Smooth muscle cell (in vitro differentiated cells): ENCODE data around the gene RPN2. TPM values are rescaled to one million over a fixed set of nuclear protein-coding genes. Genes with fewer than 3 reads are reported as not detected.
A peak's percentile ranks its signal among the peaks of the same experiment; 100 is the strongest.

Experiments used
- DNase-seq: peaks from one replicate; lab custom pipeline; 2025; ENCODE audit not compliant: unreplicated experiment; lab: John Stamatoyannopoulos, UW
- H2AFZ ChIP-seq: fragments of 200-600 bp; sonication (generic); 2 replicates; pipeline ENCODE4 v1.6.0; 2016; ENCODE audit warnings: antibody characterized with exemption, low read depth, mild to moderate bottlenecking
- H3F3A ChIP-seq: fragments of 200-600 bp; sonication (generic); 2 replicates; pipeline ENCODE4 v1.6.0; 2017; ENCODE audit warnings: antibody characterized with exemption, low read depth
- H3K27ac ChIP-seq: fragments of 200-600 bp; sonication (generic); 2 replicates; pipeline ENCODE4 v1.5.1; 2016; ENCODE audit warnings: low read depth, mild to moderate bottlenecking
- H3K27me3 ChIP-seq: fragments of 200-600 bp; sonication (generic); 2 replicates; pipeline ENCODE4 v1.6.1; 2016; ENCODE audit warnings: low read depth, mild to moderate bottlenecking
- H3K36me3 ChIP-seq: fragments of 200-600 bp; sonication (generic); 2 replicates; pipeline ENCODE4 v1.5.1; 2016; ENCODE audit warnings: low read depth
- H3K4me1 ChIP-seq: fragments of 200-600 bp; sonication (generic); 2 replicates; pipeline ENCODE4 v1.5.1; 2016; ENCODE audit warnings: low read depth
- H3K4me2 ChIP-seq: fragments of 200-600 bp; sonication (generic); 2 replicates; pipeline ENCODE4 v1.6.0; 2016; ENCODE audit warnings: mild to moderate bottlenecking
- H3K4me3 ChIP-seq: fragments of 200-600 bp; sonication (generic); 2 replicates; pipeline ENCODE4 v1.5.1; 2016; ENCODE audit warnings: mild to moderate bottlenecking
- H3K79me2 ChIP-seq: fragments of 200-600 bp; sonication (generic); 2 replicates; pipeline ENCODE4 v1.6.0; 2016; ENCODE audit warnings: low read depth, mild to moderate bottlenecking
- H3K9ac ChIP-seq: fragments of 200-600 bp; sonication (generic); 2 replicates; pipeline ENCODE4 v1.6.0; 2016; ENCODE audit warnings: low read depth
- H3K9me3 ChIP-seq: fragments of 200-600 bp; sonication (generic); replicated peaks from 2 replicates; pipeline ENCODE4 v1.5.1; 2016; ENCODE audit warnings: low read depth
- H4K20me1 ChIP-seq: fragments of 200-600 bp; sonication (generic); 2 replicates; pipeline ENCODE4 v1.6.0; 2016; ENCODE audit warnings: low read depth
- WGBS: methylation state at CpG from one replicate; pipeline ENCODE4 v1.1.7; 2016; ENCODE audit warnings: low lambda C conversion rate; 5-methylcytosine and 5-hydroxymethylcytosine counted together
- polyA plus RNA-seq: library from polyadenylated mRNA; unstranded; fragments of >200 nt; fragmentation: Nextera tagmentation; extraction: Ambion mirVana; gene quantifications from 2 replicates; pipeline ENCODE4 v1.2.1, GENCODE V29; 2016
- total RNA-seq: library from RNA; depleted of rRNA; stranded (reverse); fragments of >200 nt; gene quantifications from 2 replicates; pipeline ENCODE4 v1.2.3, GENCODE V29; 2014
- TF ChIP-seq, protein P1 (sequence below): fragments of 200-600 bp; sonication (generic); IDR thresholded peaks from 2 replicates; pipeline ENCODE4 v1.5.1; 2017; ENCODE audit warnings: borderline replicate concordance, mild to moderate bottlenecking, antibody characterized with exemption; ENCODE audit not compliant: insufficient read depth, poor library complexity, severe bottlenecking

RPN2 gene
- total and polyA plus RNA-seq, 2 experiments from 2014 or later: 325 to 372 TPM

DNA sequence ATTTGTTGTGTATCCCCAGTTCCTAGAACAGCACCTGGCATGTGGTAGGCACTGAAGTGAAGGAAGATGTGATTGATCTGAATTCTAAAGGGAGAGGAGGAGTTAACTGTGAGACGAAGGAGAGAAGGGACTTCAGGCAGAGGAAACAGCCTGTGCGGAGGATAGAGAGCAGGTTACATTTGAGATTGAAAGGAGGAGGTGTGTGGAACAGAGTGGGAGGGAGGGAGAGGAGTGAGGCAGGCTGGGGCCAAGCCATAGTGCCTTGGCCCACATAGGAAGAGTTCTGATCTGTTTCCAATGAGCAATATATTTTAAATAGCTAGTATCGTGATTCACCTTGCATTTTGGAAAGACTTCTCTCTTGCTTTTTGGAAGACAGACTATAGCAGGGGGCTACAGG is 14.1 kb downstream of the RPN2 start:
- Histone ChIP-seq H3K36me3 (no peaks in the 10 kb centered on the region), H3K27me3 (no peaks in the 10 kb centered on the region), H3K79me2 (peaks cover 80% of the 10 kb centered on the region), H4K20me1 (peaks cover 99% of the 10 kb centered on the region), H3K9ac (no peak overlapping the region), H3K4me3 (no peak overlapping the region), H3F3A (peaks cover 10% of the 10 kb centered on the region), H3K4me2 (no peak overlapping the region), H3K27ac (no peak overlapping the region), H3K4me1 (peaks cover 13% of the 10 kb centered on the region), H3K9me3 (no peaks in the 10 kb centered on the region), H2AFZ (no peak overlapping the region)
- DNase-seq: no peak
- TF ChIP-seq, protein P1, sequence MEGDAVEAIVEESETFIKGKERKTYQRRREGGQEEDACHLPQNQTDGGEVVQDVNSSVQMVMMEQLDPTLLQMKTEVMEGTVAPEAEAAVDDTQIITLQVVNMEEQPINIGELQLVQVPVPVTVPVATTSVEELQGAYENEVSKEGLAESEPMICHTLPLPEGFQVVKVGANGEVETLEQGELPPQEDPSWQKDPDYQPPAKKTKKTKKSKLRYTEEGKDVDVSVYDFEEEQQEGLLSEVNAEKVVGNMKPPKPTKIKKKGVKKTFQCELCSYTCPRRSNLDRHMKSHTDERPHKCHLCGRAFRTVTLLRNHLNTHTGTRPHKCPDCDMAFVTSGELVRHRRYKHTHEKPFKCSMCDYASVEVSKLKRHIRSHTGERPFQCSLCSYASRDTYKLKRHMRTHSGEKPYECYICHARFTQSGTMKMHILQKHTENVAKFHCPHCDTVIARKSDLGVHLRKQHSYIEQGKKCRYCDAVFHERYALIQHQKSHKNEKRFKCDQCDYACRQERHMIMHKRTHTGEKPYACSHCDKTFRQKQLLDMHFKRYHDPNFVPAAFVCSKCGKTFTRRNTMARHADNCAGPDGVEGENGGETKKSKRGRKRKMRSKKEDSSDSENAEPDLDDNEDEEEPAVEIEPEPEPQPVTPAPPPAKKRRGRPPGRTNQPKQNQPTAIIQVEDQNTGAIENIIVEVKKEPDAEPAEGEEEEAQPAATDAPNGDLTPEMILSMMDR: no peak
- WGBS: 95% methylated on average over 3 of the region's 3 CpGs

DNA sequence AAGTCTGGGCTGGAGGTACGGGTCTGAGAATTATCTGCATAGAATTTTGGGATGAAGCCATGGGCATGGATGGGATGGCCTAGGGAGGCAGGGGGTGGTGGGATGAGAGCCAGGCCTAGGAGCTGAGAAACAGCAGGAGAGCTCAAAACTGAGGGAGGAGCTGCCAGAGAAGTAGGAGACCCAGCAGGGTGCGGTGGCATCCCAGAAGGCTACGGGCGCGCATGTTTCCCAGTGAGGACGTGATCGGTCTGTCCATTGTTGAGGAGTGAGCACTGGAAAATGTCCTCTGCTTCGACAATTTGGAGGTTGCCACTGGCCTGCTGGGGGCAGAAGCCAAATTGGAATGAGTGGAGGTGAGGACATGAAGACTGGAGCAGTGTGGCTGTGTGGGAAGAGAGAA is 14.7 kb downstream of the RPN2 start:
- Histone ChIP-seq H3K79me2 (peaks cover 78% of the 10 kb centered on the region), H3K36me3 (no peaks in the 10 kb centered on the region), H4K20me1 (peaks cover 99% of the 10 kb centered on the region), H3K27ac (no peak overlapping the region), H3K9ac (no peak overlapping the region), H3K4me2 (no peak overlapping the region), H2AFZ (no peak overlapping the region), H3K9me3 (no peaks in the 10 kb centered on the region), H3K4me3 (no peak overlapping the region), H3K4me1 (peaks cover 13% of the 10 kb centered on the region), H3K27me3 (no peaks in the 10 kb centered on the region), H3F3A (peaks cover 10% of the 10 kb centered on the region)
- no peak for DNase-seq
- WGBS: 97% methylated on average over 8 of the region's 8 CpGs
- TF ChIP-seq, protein P1: no peak

DNA sequence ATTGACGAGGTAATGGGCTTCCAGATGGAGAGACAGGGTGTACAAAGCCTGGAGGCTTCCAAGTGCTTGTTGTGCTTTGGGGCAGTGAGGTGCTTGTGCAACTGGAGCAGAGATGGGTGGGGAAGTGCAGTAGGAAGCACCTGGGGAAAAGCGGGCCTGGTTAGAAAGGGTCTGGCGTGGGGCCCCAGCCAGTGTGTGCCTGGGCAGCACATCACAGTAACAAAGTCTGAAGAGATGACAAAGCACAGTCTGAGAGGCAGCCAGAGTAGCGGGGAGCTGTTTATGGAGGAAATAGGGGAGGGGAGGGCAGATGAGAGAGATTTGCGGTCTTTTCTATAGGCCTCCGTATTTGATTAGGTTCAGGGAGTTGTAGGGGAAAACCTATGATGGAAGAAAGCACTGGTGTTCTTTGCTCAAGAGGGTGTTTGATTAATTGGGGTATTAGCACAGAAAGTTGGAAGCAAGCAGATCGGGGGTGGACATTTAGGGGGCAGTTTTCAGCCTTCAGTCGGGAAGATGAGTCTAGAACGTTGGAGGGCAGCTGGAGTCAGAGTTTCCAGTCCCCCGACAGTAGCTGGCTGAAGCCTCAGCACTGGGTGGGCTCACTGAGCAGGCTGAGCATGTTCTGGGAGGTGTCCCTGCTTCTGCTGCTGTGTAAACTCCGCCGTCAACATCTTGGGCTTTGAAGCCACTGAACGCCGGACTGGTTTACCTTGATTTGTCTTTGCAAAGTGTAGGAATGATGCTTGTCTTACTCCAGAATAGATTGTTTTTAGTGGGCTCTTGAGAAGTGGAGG is 15.7 kb downstream of the RPN2 start:
- Histone ChIP-seq H2AFZ (no peak overlapping the region), H3K9me3 (no peaks in the 10 kb centered on the region), H3K4me2 (no peak overlapping the region), H3K36me3 (no peaks in the 10 kb centered on the region), H3K79me2 (peaks cover 75% of the 10 kb centered on the region), H3K9ac (no peak overlapping the region), H3K27me3 (no peaks in the 10 kb centered on the region), H4K20me1 (peaks cover 95% of the 10 kb centered on the region), H3K4me3 (no peak overlapping the region), H3K4me1 (peaks cover 13% of the 10 kb centered on the region), H3F3A (peaks cover 10% of the 10 kb centered on the region), H3K27ac (peak overlapping the region; percentile 27)
- 46% methylated on average over 14 of the region's 14 CpGs for WGBS
- TF ChIP-seq, protein P1: no peak
- DNase-seq: no peak
